Measurements from ENCODE around the gene CBLL1.

The CBLL1 gene

GRCh38 chr7:107767391-107767790 lies 23.4 kb downstream of the CBLL1 start:
- no peak for DNase-seq (ENCODE audit: low spot score in 2 of 2)
- Histone ChIP-seq H3K36me3 (replicated peaks) (no peaks in the 10 kb centered on the region), H3K4me1 (peaks cover 3% of the 10 kb centered on the region; the same call in 1 of the 2 replicates), H3K27me3 (ENCODE audit: low read depth) (no peaks in the 10 kb centered on the region; the same call in 1 of the 2 replicates), H3K9me3 (no peaks in the 10 kb centered on the region), H3K4me3 (no peak overlapping the region)
- in situ Hi-C loops (cut with MboI; ENCODE audit: low sequenced_read_pairs) = no loop called here

GRCh38 chr7:107768263-107768662 lies 24.3 kb downstream of the CBLL1 start:
- Histone ChIP-seq H3K4me1 (peaks cover 3% of the 10 kb centered on the region; the same call in 1 of the 2 replicates), H3K36me3 (replicated peaks) (no peaks in the 10 kb centered on the region), H3K27me3 (ENCODE audit: low read depth) (peaks cover 5% of the 10 kb centered on the region; the same call in 1 of the 2 replicates), H3K9me3 (no peaks in the 10 kb centered on the region), H3K4me3 (no peak overlapping the region)
- no peak for DNase-seq (ENCODE audit: low spot score in 2 of 2)
- in situ Hi-C loops (cut with MboI; ENCODE audit: low sequenced_read_pairs) = no loop called here

- Histone ChIP-seq H3K4me3 (no peak overlapping the region), H3K9me3 (no peaks in the 10 kb centered on the region), H3K27me3 (ENCODE audit: low read depth) (peaks cover 5% of the 10 kb centered on the region; the same call in 1 of the 2 replicates), H3K4me1 (no peaks in the 10 kb centered on the region), H3K36me3 (replicated peaks) (no peaks in the 10 kb centered on the region)
- no peak for DNase-seq (ENCODE audit: low spot score in 2 of 2)
- in situ Hi-C loops (cut with MboI; ENCODE audit: low sequenced_read_pairs) = no loop called here
Measured at GRCh38 chr7:107773027-107773426, 29.1 kb downstream of the CBLL1 start.

GRCh38 chr7:107777702-107778101 lies 33.8 kb downstream of the CBLL1 start:
- Histone ChIP-seq H3K4me3 (no peak overlapping the region), H3K9me3 (no peaks in the 10 kb centered on the region), H3K4me1 (peaks cover 3% of the 10 kb centered on the region; the same call in 1 of the 2 replicates), H3K36me3 (replicated peaks) (no peaks in the 10 kb centered on the region), H3K27me3 (ENCODE audit: low read depth) (0 out of 2 replicates have a peak, but pooled peaks cover 5% of the 10 kb centered on the region)
- in situ Hi-C loops (cut with MboI; ENCODE audit: low sequenced_read_pairs) = no loop called here
- no peak for DNase-seq (ENCODE audit: low spot score in 2 of 2)

- Histone ChIP-seq H3K4me1 (peaks cover 3% of the 10 kb centered on the region; the same call in 1 of the 2 replicates), H3K4me3 (no peak overlapping the region), H3K36me3 (replicated peaks) (no peaks in the 10 kb centered on the region), H3K27me3 (ENCODE audit: low read depth) (no peaks in the 10 kb centered on the region), H3K9me3 (no peaks in the 10 kb centered on the region)
- in situ Hi-C loops (cut with MboI; ENCODE audit: low sequenced_read_pairs) = no loop called here
- no peak for DNase-seq (ENCODE audit: low spot score in 2 of 2)
Measured at GRCh38 chr7:107778283-107778682, 34.3 kb downstream of the CBLL1 start.

- Histone ChIP-seq H3K36me3 (replicated peaks) (no peaks in the 10 kb centered on the region), H3K4me1 (peaks cover 3% of the 10 kb centered on the region; the same call in 1 of the 2 replicates), H3K4me3 (no peak overlapping the region), H3K27me3 (ENCODE audit: low read depth) (no peaks in the 10 kb centered on the region), H3K9me3 (no peaks in the 10 kb centered on the region)
- in situ Hi-C loops (cut with MboI; ENCODE audit: low sequenced_read_pairs) = no loop called here
- DNase-seq (ENCODE audit: low spot score in 2 of 2) = no peak
Measured at GRCh38 chr7:107779647-107780099, 35.7 kb downstream of the CBLL1 start.

GRCh38 chr7:107782374-107782773 lies 38.4 kb downstream of the CBLL1 start:
- in situ Hi-C loops (cut with MboI; ENCODE audit: low sequenced_read_pairs) = no loop called here
- no peak for DNase-seq (ENCODE audit: low spot score in 2 of 2)
- peaks cover 5% of the 10 kb centered on the region; the same call in 1 of the 2 replicates for H3K27me3 ChIP-seq (ENCODE audit: low read depth)
- no peaks in the 10 kb centered on the region for H3K36me3 ChIP-seq (replicated peaks)
- no peak overlapping the region for H3K4me3 ChIP-seq
- H3K9me3 ChIP-seq = no peaks in the 10 kb centered on the region
- peaks cover 3% of the 10 kb centered on the region; the same call in 1 of the 2 replicates for H3K4me1 ChIP-seq

GRCh38 chr7:107783648-107784047 lies 39.7 kb downstream of the CBLL1 start:
- Histone ChIP-seq H3K27me3 (ENCODE audit: low read depth) (peaks cover 6% of the 10 kb centered on the region; the same call in 1 of the 2 replicates), H3K4me3 (no peak overlapping the region), H3K36me3 (replicated peaks) (no peaks in the 10 kb centered on the region), H3K4me1 (peaks cover 3% of the 10 kb centered on the region; the same call in 1 of the 2 replicates), H3K9me3 (no peaks in the 10 kb centered on the region)
- in situ Hi-C loops (cut with MboI; ENCODE audit: low sequenced_read_pairs) = no loop called here
- no peak for DNase-seq (ENCODE audit: low spot score in 2 of 2)

- no peak overlapping the region for H3K4me3 ChIP-seq
- in situ Hi-C loops (cut with MboI; ENCODE audit: low sequenced_read_pairs) = no loop called here
- peaks cover 3% of the 10 kb centered on the region; the same call in 1 of the 2 replicates for H3K4me1 ChIP-seq
- no peaks in the 10 kb centered on the region for H3K36me3 ChIP-seq (replicated peaks)
- peaks cover 6% of the 10 kb centered on the region; the same call in 1 of the 2 replicates for H3K27me3 ChIP-seq (ENCODE audit: low read depth)
- no peak for DNase-seq (ENCODE audit: low spot score in 2 of 2)
- no peaks in the 10 kb centered on the region for H3K9me3 ChIP-seq
Measured at GRCh38 chr7:107785170-107785569, 41.2 kb downstream of the CBLL1 start.

- DNase-seq (ENCODE audit: low spot score in 2 of 2) = no peak
- H3K4me3 ChIP-seq = no peak overlapping the region
- H3K4me1 ChIP-seq = no peaks in the 10 kb centered on the region
- in situ Hi-C loops (cut with MboI; ENCODE audit: low sequenced_read_pairs) = no loop called here
- peaks cover 6% of the 10 kb centered on the region; the same call in 1 of the 2 replicates for H3K27me3 ChIP-seq (ENCODE audit: low read depth)
- H3K9me3 ChIP-seq = no peaks in the 10 kb centered on the region
- H3K36me3 ChIP-seq (replicated peaks) = no peaks in the 10 kb centered on the region
Measured at GRCh38 chr7:107785926-107786325, 42.0 kb downstream of the CBLL1 start.

- H3K27me3 ChIP-seq (ENCODE audit: low read depth) = peaks cover 6% of the 10 kb centered on the region; the same call in 1 of the 2 replicates
- no peaks in the 10 kb centered on the region for H3K4me1 ChIP-seq
- DNase-seq (ENCODE audit: low spot score in 2 of 2) = no peak
- H3K4me3 ChIP-seq = no peak overlapping the region
- H3K36me3 ChIP-seq (replicated peaks) = no peaks in the 10 kb centered on the region
- in situ Hi-C loops (cut with MboI; ENCODE audit: low sequenced_read_pairs) = no loop called here
- H3K9me3 ChIP-seq = no peaks in the 10 kb centered on the region
Measured at GRCh38 chr7:107788216-107788615, 44.3 kb downstream of the CBLL1 start.

GRCh38 chr7:107788662-107789061 lies 44.7 kb downstream of the CBLL1 start:
- DNase-seq (ENCODE audit: low spot score in 2 of 2) = no peak
- H3K4me1 ChIP-seq = no peaks in the 10 kb centered on the region
- no peak overlapping the region for H3K4me3 ChIP-seq
- in situ Hi-C loops (cut with MboI; ENCODE audit: low sequenced_read_pairs) = no loop called here
- peaks cover 6% of the 10 kb centered on the region; the same call in 1 of the 2 replicates for H3K27me3 ChIP-seq (ENCODE audit: low read depth)
- H3K36me3 ChIP-seq (replicated peaks) = no peaks in the 10 kb centered on the region
- no peaks in the 10 kb centered on the region for H3K9me3 ChIP-seq

GRCh38 chr7:107789647-107790046 lies 45.7 kb downstream of the CBLL1 start:
- Histone ChIP-seq H3K36me3 (replicated peaks) (no peaks in the 10 kb centered on the region), H3K4me3 (no peak overlapping the region), H3K9me3 (no peaks in the 10 kb centered on the region), H3K4me1 (no peaks in the 10 kb centered on the region), H3K27me3 (ENCODE audit: low read depth) (peaks cover 6% of the 10 kb centered on the region; the same call in 1 of the 2 replicates)
- in situ Hi-C loops (cut with MboI; ENCODE audit: low sequenced_read_pairs) = no loop called here
- DNase-seq (ENCODE audit: low spot score in 2 of 2) = no peak

- no peak for DNase-seq (ENCODE audit: low spot score in 2 of 2)
- no peaks in the 10 kb centered on the region for H3K4me1 ChIP-seq
- H3K9me3 ChIP-seq = no peaks in the 10 kb centered on the region
- H3K36me3 ChIP-seq (replicated peaks) = no peaks in the 10 kb centered on the region
- peaks cover 5% of the 10 kb centered on the region; the same call in 1 of the 2 replicates for H3K27me3 ChIP-seq (ENCODE audit: low read depth)
- H3K4me3 ChIP-seq = no peak overlapping the region
- in situ Hi-C loops (cut with MboI; ENCODE audit: low sequenced_read_pairs) = no loop called here
Measured at GRCh38 chr7:107792364-107792763, 48.4 kb downstream of the CBLL1 start.

Data from HAP-1 (cell line).